ENCODE measurements around the gene CACNA2D3. TPM values are rescaled to one million over a fixed set of nuclear protein-coding genes. Genes with fewer than 3 reads are reported as not detected.

CACNA2D3 gene
- total RNA-seq, 1 experiment from 2014 or later: not detected

DNA sequence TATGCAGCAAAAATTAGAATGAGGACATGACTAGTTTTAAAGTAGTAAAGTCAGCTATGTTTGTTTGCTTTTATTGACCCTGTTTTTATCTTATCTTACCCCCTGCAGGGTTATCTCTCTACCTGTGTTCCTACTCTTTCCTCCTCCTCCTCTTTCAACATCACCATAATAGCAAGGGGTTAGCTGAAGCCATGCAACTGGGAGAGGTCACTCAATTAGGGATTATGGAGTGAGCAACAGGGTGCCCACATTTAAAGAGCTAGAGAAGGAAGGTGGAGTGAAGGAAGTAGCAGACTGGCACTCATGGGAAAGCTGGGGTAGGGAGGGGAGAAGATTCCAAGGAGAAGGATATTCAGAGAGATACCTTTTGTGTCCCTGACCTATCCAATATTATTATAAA, 679.6 kb downstream of the CACNA2D3 start:
- H3K9me3 ChIP-seq: no peaks in the 10 kb centered on the region
- TF ChIP-seq, protein P1, sequence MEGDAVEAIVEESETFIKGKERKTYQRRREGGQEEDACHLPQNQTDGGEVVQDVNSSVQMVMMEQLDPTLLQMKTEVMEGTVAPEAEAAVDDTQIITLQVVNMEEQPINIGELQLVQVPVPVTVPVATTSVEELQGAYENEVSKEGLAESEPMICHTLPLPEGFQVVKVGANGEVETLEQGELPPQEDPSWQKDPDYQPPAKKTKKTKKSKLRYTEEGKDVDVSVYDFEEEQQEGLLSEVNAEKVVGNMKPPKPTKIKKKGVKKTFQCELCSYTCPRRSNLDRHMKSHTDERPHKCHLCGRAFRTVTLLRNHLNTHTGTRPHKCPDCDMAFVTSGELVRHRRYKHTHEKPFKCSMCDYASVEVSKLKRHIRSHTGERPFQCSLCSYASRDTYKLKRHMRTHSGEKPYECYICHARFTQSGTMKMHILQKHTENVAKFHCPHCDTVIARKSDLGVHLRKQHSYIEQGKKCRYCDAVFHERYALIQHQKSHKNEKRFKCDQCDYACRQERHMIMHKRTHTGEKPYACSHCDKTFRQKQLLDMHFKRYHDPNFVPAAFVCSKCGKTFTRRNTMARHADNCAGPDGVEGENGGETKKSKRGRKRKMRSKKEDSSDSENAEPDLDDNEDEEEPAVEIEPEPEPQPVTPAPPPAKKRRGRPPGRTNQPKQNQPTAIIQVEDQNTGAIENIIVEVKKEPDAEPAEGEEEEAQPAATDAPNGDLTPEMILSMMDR (IDR thresholded peaks at IDR 0.05; ENCODE audit: insufficient read depth in 1 of 2, low read depth in 1 of 2, low read length in 1 of 2, severe bottlenecking in 1 of 2, unreplicated experiment in 1 of 2): no peak
- ChIA-PET POLR2A (no interaction called here), CTCF (no interaction called here)
- no peak overlapping the region for H3K4me3 ChIP-seq (ENCODE audit: low read depth, low read length)
- H3K27me3 ChIP-seq (replicated peaks; ENCODE audit: control insufficient read depth, insufficient read depth, low read length): no peaks in the 10 kb centered on the region
- BruUV-seq (replicated peaks): no TSS peak
- Mint-ChIP-seq H3K4me3 (ENCODE audit: unreplicated experiment) (no peak overlapping the region), H3K9me3 (ENCODE audit: unreplicated experiment) (no peaks in the 10 kb centered on the region), H3K4me1 (ENCODE audit: low read depth, unreplicated experiment) (no peaks in the 10 kb centered on the region), H3K27ac (ENCODE audit: unreplicated experiment) (no peak overlapping the region), H3K27me3 (ENCODE audit: insufficient read depth, unreplicated experiment) (no peaks in the 10 kb centered on the region), H3K36me3 (ENCODE audit: insufficient read depth, unreplicated experiment) (no peaks in the 10 kb centered on the region)
- no peaks in the 10 kb centered on the region for H3K36me3 ChIP-seq (ENCODE audit: control insufficient read depth, insufficient read depth, low read length)
- intact Hi-C loops (cut with micrococcal nuclease; ENCODE audit: unreplicated experiment): no loop called here
- H3K4me1 ChIP-seq: no peaks in the 10 kb centered on the region
- DNase-seq: no peak

DNA sequence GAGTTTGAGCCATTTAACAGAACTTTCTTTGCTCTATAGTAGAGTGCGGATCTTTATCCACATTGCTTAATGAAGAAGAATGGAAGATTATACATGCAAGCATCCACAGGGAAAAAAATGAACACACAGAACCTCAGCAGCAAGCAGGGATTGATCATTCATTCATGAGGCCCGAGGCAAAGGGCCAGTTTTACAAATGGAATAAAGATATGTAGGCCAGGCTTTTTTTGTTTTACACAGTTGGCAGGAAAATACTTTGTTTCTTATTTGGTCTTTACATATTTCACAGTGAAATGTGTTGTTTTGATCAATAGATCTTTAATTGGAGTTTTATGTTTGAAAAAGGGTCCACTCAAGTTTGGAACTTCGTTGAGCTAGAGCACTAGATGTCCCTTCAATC, 688.0 kb downstream of the CACNA2D3 start:
- Mint-ChIP-seq H3K4me1 (ENCODE audit: low read depth, unreplicated experiment) (no peaks in the 10 kb centered on the region), H3K9me3 (ENCODE audit: unreplicated experiment) (no peaks in the 10 kb centered on the region), H3K27ac (ENCODE audit: unreplicated experiment) (no peak overlapping the region), H3K27me3 (ENCODE audit: insufficient read depth, unreplicated experiment) (peaks cover 8% of the 10 kb centered on the region), H3K36me3 (ENCODE audit: insufficient read depth, unreplicated experiment) (no peaks in the 10 kb centered on the region), H3K4me3 (ENCODE audit: unreplicated experiment) (no peak overlapping the region)
- no peak overlapping the region for H3K4me3 ChIP-seq (ENCODE audit: low read depth, low read length)
- ChIA-PET CTCF (no interaction called here), POLR2A (no interaction called here)
- no peaks in the 10 kb centered on the region for H3K9me3 ChIP-seq
- TF ChIP-seq, protein P1 (IDR thresholded peaks at IDR 0.05; ENCODE audit: insufficient read depth in 1 of 2, low read depth in 1 of 2, low read length in 1 of 2, severe bottlenecking in 1 of 2, unreplicated experiment in 1 of 2): no peak
- no peaks in the 10 kb centered on the region for H3K36me3 ChIP-seq (ENCODE audit: control insufficient read depth, insufficient read depth, low read length)
- BruUV-seq (replicated peaks): no TSS peak
- H3K27me3 ChIP-seq (replicated peaks; ENCODE audit: control insufficient read depth, insufficient read depth, low read length): no peaks in the 10 kb centered on the region; the same call in 1 of the 2 replicates
- intact Hi-C loops (cut with micrococcal nuclease; ENCODE audit: unreplicated experiment): no loop called here
- H3K4me1 ChIP-seq: no peaks in the 10 kb centered on the region
- DNase-seq: no peak

DNA sequence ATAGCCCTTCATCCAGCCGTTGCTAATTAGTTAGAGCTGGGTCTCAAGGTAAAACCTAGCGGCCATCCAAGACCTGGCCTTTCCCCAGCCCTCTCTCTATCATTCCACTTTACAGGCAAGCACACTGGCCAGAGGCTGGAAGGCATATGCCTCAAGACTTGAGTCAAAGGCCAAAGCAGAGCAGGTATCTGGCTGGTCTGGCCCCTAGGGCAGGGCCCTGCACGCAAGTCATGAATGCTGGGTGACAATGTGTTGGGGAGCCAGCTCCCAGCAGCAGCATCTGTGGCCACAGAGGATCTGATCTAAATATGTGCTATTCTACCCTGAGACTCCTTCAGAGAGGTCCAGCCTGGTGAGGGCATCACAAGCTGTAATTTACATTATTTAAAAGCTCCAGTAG, 691.9 kb downstream of the CACNA2D3 start:
- POLR2A ChIA-PET: no interaction called here

More for the DNA sequence above, 691.9 kb downstream of the CACNA2D3 start:
- Histone ChIP-seq H3K4me1 (no peaks in the 10 kb centered on the region), H3K27me3 (replicated peaks; ENCODE audit: control insufficient read depth, insufficient read depth, low read length) (no peaks in the 10 kb centered on the region; the same call in 1 of the 2 replicates), H3K4me3 (ENCODE audit: low read depth, low read length) (no peak overlapping the region), H3K36me3 (ENCODE audit: control insufficient read depth, insufficient read depth, low read length) (no peaks in the 10 kb centered on the region), H3K9me3 (no peaks in the 10 kb centered on the region)
- H3K27me3 Mint-ChIP-seq (ENCODE audit: insufficient read depth, unreplicated experiment): peaks cover 11% of the 10 kb centered on the region
- H3K4me3 Mint-ChIP-seq (ENCODE audit: unreplicated experiment): no peak overlapping the region
- no peak for DNase-seq
- H3K9me3 Mint-ChIP-seq (ENCODE audit: unreplicated experiment): no peaks in the 10 kb centered on the region
- H3K4me1 Mint-ChIP-seq (ENCODE audit: low read depth, unreplicated experiment): no peaks in the 10 kb centered on the region
- BruUV-seq (replicated peaks): no TSS peak
- intact Hi-C loops (cut with micrococcal nuclease; ENCODE audit: unreplicated experiment): no loop called here
- CTCF ChIA-PET: no interaction called here
- H3K36me3 Mint-ChIP-seq (ENCODE audit: insufficient read depth, unreplicated experiment): no peaks in the 10 kb centered on the region
- H3K27ac Mint-ChIP-seq (ENCODE audit: unreplicated experiment): no peak overlapping the region
- TF ChIP-seq, protein P1 (IDR thresholded peaks at IDR 0.05; ENCODE audit: insufficient read depth in 1 of 2, low read depth in 1 of 2, low read length in 1 of 2, severe bottlenecking in 1 of 2, unreplicated experiment in 1 of 2): no peak

Data from Caco-2 (cell line).